ENCODE measurements around the gene CDK2AP2. TPM values are rescaled to one million over a fixed set of nuclear protein-coding genes. Genes with fewer than 3 reads are reported as not detected.
A peak's percentile ranks its signal among the peaks of the same experiment; 100 is the strongest.

CDK2AP2 gene
- total and polyA plus RNA-seq, 9 of the 15 experiments (the other 6 are each of a cell fraction or from before 2014, with no cell fraction given), result 4.4 to 47.4 (median 21.7) TPM

DNA sequence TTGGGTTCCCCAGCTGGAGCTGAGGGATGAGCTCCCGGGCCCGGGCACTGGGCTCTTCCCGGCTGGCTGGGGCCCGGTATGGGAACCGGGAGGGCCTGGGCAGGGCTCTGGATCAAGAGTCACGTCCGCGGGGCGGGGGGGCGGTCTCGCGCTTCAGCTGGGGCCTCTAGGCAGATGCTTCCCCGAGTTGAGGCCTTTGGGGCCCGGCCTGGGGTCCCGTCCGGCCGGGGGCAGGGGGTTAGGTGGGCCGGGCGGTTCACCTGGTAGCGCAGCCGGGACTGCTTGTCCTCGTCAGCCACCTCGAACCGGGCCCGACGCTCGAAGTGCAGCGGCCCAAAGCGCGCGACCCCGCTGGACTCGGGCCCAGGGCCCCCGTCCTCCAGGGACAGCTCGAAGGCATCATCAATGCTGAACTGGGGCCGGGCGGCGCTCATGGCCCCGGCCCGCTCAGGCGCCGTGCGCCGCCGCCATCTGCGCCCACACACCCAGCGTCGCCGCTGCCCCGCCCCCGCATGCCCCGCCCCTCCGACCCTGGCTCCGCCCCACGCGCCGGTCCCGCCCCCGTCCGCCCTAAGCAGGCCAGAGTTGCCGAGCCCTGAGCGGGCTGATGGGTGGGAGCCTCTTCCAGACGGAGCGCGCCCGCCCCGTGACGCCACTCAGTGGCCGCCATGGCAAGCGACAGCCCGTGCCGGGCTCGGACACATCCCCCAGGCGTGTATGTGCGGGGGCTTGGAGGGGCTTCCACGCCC is 39.0 kb downstream of the CDK2AP2 start, which contains the start of gene TMEM134 (continued):
- TF ChIP-seq ZNF239 (CRISPR knock-in tag; IDR thresholded peaks at IDR 0.05) (no peak), ARID4B (CRISPR knock-in tag; IDR thresholded peaks at IDR 0.05) (peak; percentile 90), POLR2G (IDR thresholded peaks at IDR 0.05; ENCODE audit: low read depth, low read length) (peak; percentile 93), TAF7 (tag; IDR thresholded peaks at IDR 0.05) (0 out of 2 replicates have a peak, but pooled peaks have one; percentile 59), RAD21 (CRISPR knock-in tag; conservative IDR thresholded peaks at IDR 0.05 in 1 of 2, IDR thresholded peaks at IDR 0.05 in 1 of 2) (peak; percentile 54 to 76), BMI1 (IDR thresholded peaks at IDR 0.05; ENCODE audit: low read length) (no peak), ZNF384 (IDR thresholded peaks at IDR 0.05; ENCODE audit: low read depth, low read length) (peak; percentile 27; the same call in 1 of the 2 replicates), ETS2 (tag; IDR thresholded peaks at IDR 0.05; ENCODE audit: borderline replicate concordance, poor library complexity, severe bottlenecking) (no peak), LARP7 (IDR thresholded peaks at IDR 0.05) (no peak), ZBTB11 (CRISPR knock-in tag; IDR thresholded peaks at IDR 0.05) (0 out of 6 replicates have a peak, but pooled peaks of 1 of the 3 experiments have one; percentile 65)
- TF ChIP-seq, protein P1, sequence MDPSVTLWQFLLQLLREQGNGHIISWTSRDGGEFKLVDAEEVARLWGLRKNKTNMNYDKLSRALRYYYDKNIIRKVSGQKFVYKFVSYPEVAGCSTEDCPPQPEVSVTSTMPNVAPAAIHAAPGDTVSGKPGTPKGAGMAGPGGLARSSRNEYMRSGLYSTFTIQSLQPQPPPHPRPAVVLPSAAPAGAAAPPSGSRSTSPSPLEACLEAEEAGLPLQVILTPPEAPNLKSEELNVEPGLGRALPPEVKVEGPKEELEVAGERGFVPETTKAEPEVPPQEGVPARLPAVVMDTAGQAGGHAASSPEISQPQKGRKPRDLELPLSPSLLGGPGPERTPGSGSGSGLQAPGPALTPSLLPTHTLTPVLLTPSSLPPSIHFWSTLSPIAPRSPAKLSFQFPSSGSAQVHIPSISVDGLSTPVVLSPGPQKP (CRISPR knock-in tag; IDR thresholded peaks at IDR 0.05), result no peak
- TF ChIP-seq, protein P2, sequence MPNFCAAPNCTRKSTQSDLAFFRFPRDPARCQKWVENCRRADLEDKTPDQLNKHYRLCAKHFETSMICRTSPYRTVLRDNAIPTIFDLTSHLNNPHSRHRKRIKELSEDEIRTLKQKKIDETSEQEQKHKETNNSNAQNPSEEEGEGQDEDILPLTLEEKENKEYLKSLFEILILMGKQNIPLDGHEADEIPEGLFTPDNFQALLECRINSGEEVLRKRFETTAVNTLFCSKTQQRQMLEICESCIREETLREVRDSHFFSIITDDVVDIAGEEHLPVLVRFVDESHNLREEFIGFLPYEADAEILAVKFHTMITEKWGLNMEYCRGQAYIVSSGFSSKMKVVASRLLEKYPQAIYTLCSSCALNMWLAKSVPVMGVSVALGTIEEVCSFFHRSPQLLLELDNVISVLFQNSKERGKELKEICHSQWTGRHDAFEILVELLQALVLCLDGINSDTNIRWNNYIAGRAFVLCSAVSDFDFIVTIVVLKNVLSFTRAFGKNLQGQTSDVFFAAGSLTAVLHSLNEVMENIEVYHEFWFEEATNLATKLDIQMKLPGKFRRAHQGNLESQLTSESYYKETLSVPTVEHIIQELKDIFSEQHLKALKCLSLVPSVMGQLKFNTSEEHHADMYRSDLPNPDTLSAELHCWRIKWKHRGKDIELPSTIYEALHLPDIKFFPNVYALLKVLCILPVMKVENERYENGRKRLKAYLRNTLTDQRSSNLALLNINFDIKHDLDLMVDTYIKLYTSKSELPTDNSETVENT (CRISPR knock-in tag; IDR thresholded peaks at IDR 0.05), result peak; percentile 81; the same call in 1 of the 2 replicates
